Right lobe of liver (tissue), 6 donors: ENCODE measurements around the gene RHBG. TPM values are rescaled to one million over a fixed set of nuclear protein-coding genes. Genes with fewer than 3 reads are reported as not detected.

Source experiments
- ATAC-seq, 4 donors: fragments of 200-7000 bp; cut with Tn5 transposase; one replicate each; pipeline ENCODE4 v1.9.1; 2020; ENCODE audit warnings: mild to moderate bottlenecking in 4 of 4, moderate library complexity in 4 of 4
- DNase-seq, 3 donors: peaks; one replicate each; pipeline ENCODE4 v3.0.0-alpha.2; 2020
- H3K27ac ChIP-seq, 3 donors: fragments of 200-600 bp; one replicate each; pipeline ENCODE4 v1.8.0; 2022
- H3K27me3 ChIP-seq, 2 donors: fragments of 200-600 bp; one replicate each; pipeline ENCODE4 v1.8.0; 2022
- H3K36me3 ChIP-seq, 4 donors: fragments of 200-600 bp; sonication (generic) in 1 of 4; one replicate each; pipeline versions ENCODE4 v1.5.1 to v1.8.0; 2017 to 2022; ENCODE audit warnings: control low read depth in 1 of 4
- H3K4me1 ChIP-seq, 4 donors: fragments of 200-600 bp; sonication (generic) in 1 of 4; one replicate each; pipeline versions ENCODE4 v1.5.1 to v1.8.0; 2017 to 2022; ENCODE audit warnings: control low read depth in 1 of 4
- H3K4me3 ChIP-seq, 3 donors: fragments of 200-600 bp; one replicate each; pipeline ENCODE4 v1.8.0; 2022
- H3K9me3 ChIP-seq, 4 donors: fragments of 200-600 bp; sonication (generic) in 1 of 4; one replicate each; pipeline versions ENCODE4 v1.5.1 to v1.8.0; 2017 to 2022; ENCODE audit warnings: control low read depth in 1 of 4
- CTCF ChIP-seq, 4 donors: fragments of 200-600 bp in 3 of 4; fragments of 450-650 bp in 1 of 4; IDR thresholded peaks; one replicate each; pipeline versions ENCODE4 v1.5.1 to v1.8.0; 2016 to 2022; ENCODE audit warnings: antibody characterized with exemption in 4 of 4, mild to moderate bottlenecking in 2 of 4
- POLR2A ChIP-seq: fragments of 450-650 bp; IDR thresholded peaks from one replicate; pipeline ENCODE4 v1.6.1; 2017; ENCODE audit warnings: antibody characterized with exemption, mild to moderate bottlenecking
- WGBS: methylation state at CpG from one replicate; pipeline ENCODE4 v1.1.6; 2018; ENCODE audit warnings: low coverage, low lambda C conversion rate; ENCODE audit not compliant: insufficient coverage; ENCODE audit errors: missing lambda C conversion rate; 5-methylcytosine and 5-hydroxymethylcytosine counted together
- intact Hi-C, 2 donors: fragments of 100-400 bp; cut with DNase I; formaldehyde crosslinking; loops; one replicate each; pipeline versions ENCODE4 v1.11.2 to v1.14.1; 2022
- total RNA-seq, 6 experiments: library from RNA; depleted of rRNA in 2 of 6; stranded (reverse); fragments of >200 nt in 2 of 6; fragmentation: NEBNext Ultra II Directional in 3 of 6; extraction: Animal tissue kit (Norgen Biotek cat#: 25700) in 3 of 6; gene quantifications; one replicate each; pipeline versions ENCODE4 v1.1.0 to v1.2.4, GENCODE V29; 2016 to 2023
- donor health status: DM: no; HTN: yes; CAD: no.
- donor health status: DM: no; HTN: no; CAD: no.
- donor health status: DM: no; HTN: no; CAD: no.
- donor health status: DM: no; HTN: yes; CAD: no.
- donor health status: DM: no; HTN: yes; CAD: no.

The RHBG gene
- total RNA-seq, 6 experiments from 2014 or later, result 0.42 to 1.6 (median 1.1) TPM; not detected in 2

GRCh38 chr1:156376958-156377919 lies 8.2 kb downstream of the RHBG start:
- TF ChIP-seq CTCF (IDR thresholded peaks at IDR 0.05) (no peak), POLR2A (no peak)
- peak in 1 of 4 donors; percentile 15 for ATAC-seq
- Histone ChIP-seq H3K4me1 (no peaks in the 10 kb centered on the region), H3K4me3 (no peak overlapping the region), H3K27ac (no peak overlapping the region), H3K27me3 (no peaks in the 10 kb centered on the region), H3K36me3 (no peaks in the 10 kb centered on the region), H3K9me3 (no peaks in the 10 kb centered on the region)
- DNase-seq, result no peak
- WGBS, result 70% methylated on average over 2 of the region's 20 CpGs
- intact Hi-C loops, result no loop called here

DNA sequence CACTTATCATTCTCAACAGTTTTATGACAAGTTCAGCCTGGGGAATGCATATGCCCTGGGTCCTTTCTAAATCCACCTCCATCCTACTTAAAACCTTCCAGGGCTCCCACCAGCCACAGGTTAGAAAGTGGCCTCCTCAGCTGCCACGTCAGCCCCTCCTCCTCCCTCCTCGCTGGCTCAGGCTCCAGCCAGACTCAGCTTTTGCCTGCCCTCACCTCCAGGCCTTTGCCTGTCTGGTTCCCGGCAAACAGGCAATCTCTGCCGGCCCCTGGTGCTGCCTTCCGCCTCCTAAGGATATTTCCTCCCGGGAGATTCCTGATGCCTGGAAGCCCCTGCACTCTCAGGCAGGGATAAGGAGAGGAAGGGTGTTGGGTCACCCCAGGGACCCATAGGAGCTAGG lies 9.5 kb downstream of the RHBG start:
- Histone ChIP-seq H3K27ac (no peak overlapping the region), H3K27me3 (no peaks in the 10 kb centered on the region), H3K4me3 (no peak overlapping the region), H3K36me3 (no peaks in the 10 kb centered on the region), H3K9me3 (no peaks in the 10 kb centered on the region), H3K4me1 (no peaks in the 10 kb centered on the region)
- DNase-seq (no peak), ATAC-seq (no peak)
- intact Hi-C loops, result no loop called here
- 90% methylated on average over 6 of the region's 6 CpGs for WGBS
- TF ChIP-seq CTCF (IDR thresholded peaks at IDR 0.05) (no peak), POLR2A (no peak)

GRCh38 chr1:156379420-156380165 lies 10.6 kb downstream of the RHBG start:
- H3K4me1 ChIP-seq, result no peaks in the 10 kb centered on the region
- H3K36me3 ChIP-seq, result no peaks in the 10 kb centered on the region
- ATAC-seq (no peak), DNase-seq (no peak)
- no peaks in the 10 kb centered on the region for H3K27me3 ChIP-seq
- intact Hi-C loops, result loop anchor here in 1 of 2 donors (10.0 kb wide), 1 partner anchor 235 kb away; the partner anchor contains the start of gene HAPLN2
- H3K4me3 ChIP-seq, result no peak overlapping the region
- TF ChIP-seq CTCF (IDR thresholded peaks at IDR 0.05) (no peak), POLR2A (no peak)
- H3K27ac ChIP-seq, result no peak overlapping the region
- WGBS, result 69% methylated on average over 3 of the region's 3 CpGs
- no peaks in the 10 kb centered on the region for H3K9me3 ChIP-seq

- 72% methylated on average over 5 of the region's 7 CpGs for WGBS
- Histone ChIP-seq H3K27ac (no peak overlapping the region), H3K4me3 (no peak overlapping the region), H3K4me1 (no peaks in the 10 kb centered on the region), H3K27me3 (no peaks in the 10 kb centered on the region), H3K9me3 (no peaks in the 10 kb centered on the region), H3K36me3 (no peaks in the 10 kb centered on the region)
- DNase-seq (no peak), ATAC-seq (no peak)
- no peak for TF ChIP-seq CTCF (IDR thresholded peaks at IDR 0.05)
- TF ChIP-seq POLR2A, result no peak
- intact Hi-C loops, result loop anchor here in 1 of 2 donors (10.0 kb wide), 1 partner anchor 232 kb away; the partner anchor contains the start of gene HAPLN2
These were observed 13.6 kb downstream of the RHBG start for GRCh38 chr1:156382561-156382960.
